ENCODE results near the gene CD72. TPM values are rescaled to one million over a fixed set of nuclear protein-coding genes. Genes with fewer than 3 reads are reported as not detected.
A peak's percentile ranks its signal among the peaks of the same experiment; 100 is the strongest.

Gene CD72
- total RNA-seq, 1 donor = 2.9 TPM

GRCh38 chr9:35566417-35566816, 51.8 kb downstream of the CD72 start:
- H3K27ac ChIP-seq (ENCODE audit: low read depth, low read length) = no peak overlapping the region
- no peak overlapping the region for H2AFZ ChIP-seq (ENCODE audit: low read length)
- peak; percentile 74 for DNase-seq (ENCODE audit: insufficient read length, low spot score, missing footprints)
- TF ChIP-seq, protein P1, sequence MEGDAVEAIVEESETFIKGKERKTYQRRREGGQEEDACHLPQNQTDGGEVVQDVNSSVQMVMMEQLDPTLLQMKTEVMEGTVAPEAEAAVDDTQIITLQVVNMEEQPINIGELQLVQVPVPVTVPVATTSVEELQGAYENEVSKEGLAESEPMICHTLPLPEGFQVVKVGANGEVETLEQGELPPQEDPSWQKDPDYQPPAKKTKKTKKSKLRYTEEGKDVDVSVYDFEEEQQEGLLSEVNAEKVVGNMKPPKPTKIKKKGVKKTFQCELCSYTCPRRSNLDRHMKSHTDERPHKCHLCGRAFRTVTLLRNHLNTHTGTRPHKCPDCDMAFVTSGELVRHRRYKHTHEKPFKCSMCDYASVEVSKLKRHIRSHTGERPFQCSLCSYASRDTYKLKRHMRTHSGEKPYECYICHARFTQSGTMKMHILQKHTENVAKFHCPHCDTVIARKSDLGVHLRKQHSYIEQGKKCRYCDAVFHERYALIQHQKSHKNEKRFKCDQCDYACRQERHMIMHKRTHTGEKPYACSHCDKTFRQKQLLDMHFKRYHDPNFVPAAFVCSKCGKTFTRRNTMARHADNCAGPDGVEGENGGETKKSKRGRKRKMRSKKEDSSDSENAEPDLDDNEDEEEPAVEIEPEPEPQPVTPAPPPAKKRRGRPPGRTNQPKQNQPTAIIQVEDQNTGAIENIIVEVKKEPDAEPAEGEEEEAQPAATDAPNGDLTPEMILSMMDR (IDR thresholded peaks at IDR 0.05; ENCODE audit: extremely low read depth, low read depth, low read length) = peak; percentile 43
- H3K9me3 ChIP-seq (ENCODE audit: low read depth, low read length) = no peaks in the 10 kb centered on the region
- no peaks in the 10 kb centered on the region for H3K79me2 ChIP-seq (ENCODE audit: insufficient read depth, low read length)
- H3K36me3 ChIP-seq (ENCODE audit: insufficient read depth, low read length) = peaks cover 12% of the 10 kb centered on the region
- H3K4me2 ChIP-seq (ENCODE audit: insufficient read depth, low read length) = no peak overlapping the region
- H3K4me1 ChIP-seq (ENCODE audit: insufficient read depth, low read length) = peaks cover 27% of the 10 kb centered on the region
- no peaks in the 10 kb centered on the region for H4K20me1 ChIP-seq (ENCODE audit: insufficient read depth, low read length)
- no peak overlapping the region for H3K4me3 ChIP-seq (ENCODE audit: insufficient read depth, low read length)
- no peaks in the 10 kb centered on the region for H3K27me3 ChIP-seq (ENCODE audit: insufficient read depth, low read length)

- no peaks in the 10 kb centered on the region for H4K20me1 ChIP-seq (ENCODE audit: insufficient read depth, low read length)
- no peak for DNase-seq (ENCODE audit: insufficient read length, low spot score, missing footprints)
- H3K27me3 ChIP-seq (ENCODE audit: insufficient read depth, low read length) = no peaks in the 10 kb centered on the region
- H2AFZ ChIP-seq (ENCODE audit: low read length) = no peak overlapping the region
- no peaks in the 10 kb centered on the region for H3K79me2 ChIP-seq (ENCODE audit: insufficient read depth, low read length)
- H3K4me3 ChIP-seq (ENCODE audit: insufficient read depth, low read length) = no peak overlapping the region
- peaks cover 27% of the 10 kb centered on the region for H3K4me1 ChIP-seq (ENCODE audit: insufficient read depth, low read length)
- H3K4me2 ChIP-seq (ENCODE audit: insufficient read depth, low read length) = no peak overlapping the region
- peaks cover 28% of the 10 kb centered on the region for H3K36me3 ChIP-seq (ENCODE audit: insufficient read depth, low read length)
- TF ChIP-seq, protein P1 (IDR thresholded peaks at IDR 0.05; ENCODE audit: extremely low read depth, low read depth, low read length) = no peak
- no peaks in the 10 kb centered on the region for H3K9me3 ChIP-seq (ENCODE audit: low read depth, low read length)
- no peak overlapping the region for H3K27ac ChIP-seq (ENCODE audit: low read depth, low read length)
These were observed 53.6 kb downstream of the CD72 start for GRCh38 chr9:35564658-35565061.

GRCh38 chr9:35563791-35564197, 54.4 kb downstream of the CD72 start:
- Histone ChIP-seq H3K4me3 (ENCODE audit: insufficient read depth, low read length) (peak overlapping the region; percentile 6), H4K20me1 (ENCODE audit: insufficient read depth, low read length) (no peaks in the 10 kb centered on the region), H3K27me3 (ENCODE audit: insufficient read depth, low read length) (no peaks in the 10 kb centered on the region), H3K36me3 (ENCODE audit: insufficient read depth, low read length) (peaks cover 36% of the 10 kb centered on the region), H3K4me2 (ENCODE audit: insufficient read depth, low read length) (peak overlapping the region; percentile 25), H3K4me1 (ENCODE audit: insufficient read depth, low read length) (peaks cover 27% of the 10 kb centered on the region), H2AFZ (ENCODE audit: low read length) (no peak overlapping the region), H3K79me2 (ENCODE audit: insufficient read depth, low read length) (no peaks in the 10 kb centered on the region), H3K27ac (ENCODE audit: low read depth, low read length) (peak overlapping the region; percentile 64), H3K9me3 (ENCODE audit: low read depth, low read length) (no peaks in the 10 kb centered on the region)
- DNase-seq (ENCODE audit: insufficient read length, low spot score, missing footprints) = peak; percentile 80
- TF ChIP-seq, protein P1 (IDR thresholded peaks at IDR 0.05; ENCODE audit: extremely low read depth, low read depth, low read length) = no peak

- H3K79me2 ChIP-seq (ENCODE audit: insufficient read depth, low read length) = no peaks in the 10 kb centered on the region
- H4K20me1 ChIP-seq (ENCODE audit: insufficient read depth, low read length) = no peaks in the 10 kb centered on the region
- no peak overlapping the region for H3K4me3 ChIP-seq (ENCODE audit: insufficient read depth, low read length)
- DNase-seq (ENCODE audit: insufficient read length, low spot score, missing footprints) = peak; percentile 80
- H3K4me2 ChIP-seq (ENCODE audit: insufficient read depth, low read length) = peak overlapping the region; percentile 25
- no peak overlapping the region for H2AFZ ChIP-seq (ENCODE audit: low read length)
- peaks cover 42% of the 10 kb centered on the region for H3K36me3 ChIP-seq (ENCODE audit: insufficient read depth, low read length)
- TF ChIP-seq, protein P1 (IDR thresholded peaks at IDR 0.05; ENCODE audit: extremely low read depth, low read depth, low read length) = no peak
- no peaks in the 10 kb centered on the region for H3K9me3 ChIP-seq (ENCODE audit: low read depth, low read length)
- H3K27ac ChIP-seq (ENCODE audit: low read depth, low read length) = peak overlapping the region; percentile 64
- H3K4me1 ChIP-seq (ENCODE audit: insufficient read depth, low read length) = peaks cover 27% of the 10 kb centered on the region
- no peaks in the 10 kb centered on the region for H3K27me3 ChIP-seq (ENCODE audit: insufficient read depth, low read length)
These were observed 55.1 kb downstream of the CD72 start for GRCh38 chr9:35562895-35563780.

Data from osteoblast (primary cell).